ENCODE results near the gene MAP2K4.

GRCh38 chr17:12099412-12099811 is 78.7 kb downstream of the MAP2K4 start:
- TF ChIP-seq ZNF292 (tag by site-specific recombination; IDR thresholded peaks at IDR 0.05; ENCODE audit: borderline replicate concordance, low read depth) (no peak), ZNF184 (tag by site-specific recombination; IDR thresholded peaks at IDR 0.05) (no peak), PATZ1 (tag by site-specific recombination; IDR thresholded peaks at IDR 0.05) (no peak), ZNF324 (tag by site-specific recombination; IDR thresholded peaks at IDR 0.05) (no peak), REPIN1 (tag by site-specific recombination; IDR thresholded peaks at IDR 0.05; ENCODE audit: low read depth) (no peak), ELK4 (IDR thresholded peaks at IDR 0.05; ENCODE audit: borderline replicate concordance, low read depth, low read length) (no peak)
- TF ChIP-seq, protein P1, sequence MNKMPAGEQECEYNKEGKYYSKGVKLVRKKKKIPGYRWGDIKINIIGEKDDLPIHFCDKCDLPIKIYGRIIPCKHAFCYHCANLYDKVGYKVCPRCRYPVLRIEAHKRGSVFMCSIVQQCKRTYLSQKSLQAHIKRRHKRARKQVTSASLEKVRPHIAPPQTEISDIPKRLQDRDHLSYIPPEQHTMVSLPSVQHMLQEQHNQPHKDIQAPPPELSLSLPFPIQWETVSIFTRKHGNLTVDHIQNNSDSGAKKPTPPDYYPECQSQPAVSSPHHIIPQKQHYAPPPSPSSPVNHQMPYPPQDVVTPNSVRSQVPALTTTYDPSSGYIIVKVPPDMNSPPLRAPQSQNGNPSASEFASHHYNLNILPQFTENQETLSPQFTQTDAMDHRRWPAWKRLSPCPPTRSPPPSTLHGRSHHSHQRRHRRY (tag by site-specific recombination; IDR thresholded peaks at IDR 0.05) = no peak
- TF ChIP-seq, protein P2, sequence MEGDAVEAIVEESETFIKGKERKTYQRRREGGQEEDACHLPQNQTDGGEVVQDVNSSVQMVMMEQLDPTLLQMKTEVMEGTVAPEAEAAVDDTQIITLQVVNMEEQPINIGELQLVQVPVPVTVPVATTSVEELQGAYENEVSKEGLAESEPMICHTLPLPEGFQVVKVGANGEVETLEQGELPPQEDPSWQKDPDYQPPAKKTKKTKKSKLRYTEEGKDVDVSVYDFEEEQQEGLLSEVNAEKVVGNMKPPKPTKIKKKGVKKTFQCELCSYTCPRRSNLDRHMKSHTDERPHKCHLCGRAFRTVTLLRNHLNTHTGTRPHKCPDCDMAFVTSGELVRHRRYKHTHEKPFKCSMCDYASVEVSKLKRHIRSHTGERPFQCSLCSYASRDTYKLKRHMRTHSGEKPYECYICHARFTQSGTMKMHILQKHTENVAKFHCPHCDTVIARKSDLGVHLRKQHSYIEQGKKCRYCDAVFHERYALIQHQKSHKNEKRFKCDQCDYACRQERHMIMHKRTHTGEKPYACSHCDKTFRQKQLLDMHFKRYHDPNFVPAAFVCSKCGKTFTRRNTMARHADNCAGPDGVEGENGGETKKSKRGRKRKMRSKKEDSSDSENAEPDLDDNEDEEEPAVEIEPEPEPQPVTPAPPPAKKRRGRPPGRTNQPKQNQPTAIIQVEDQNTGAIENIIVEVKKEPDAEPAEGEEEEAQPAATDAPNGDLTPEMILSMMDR (tag by site-specific recombination; IDR thresholded peaks at IDR 0.05) = no peak
